Upper lobe of left lung (tissue), 6 donors: ENCODE results near the gene NKD2. TPM values are rescaled to one million over a fixed set of nuclear protein-coding genes. Genes with fewer than 3 reads are reported as not detected.

ENCODE experiments used
- ATAC-seq, 2 donors: fragments of 200-7000 bp; cut with Tn5 transposase; one replicate each; pipeline ENCODE4 v1.9.1; 2022; ENCODE audit warnings: mild to moderate bottlenecking in 2 of 2, moderate library complexity in 2 of 2; ENCODE audit not compliant: low FRiP score in 2 of 2
- DNase-seq, 2 donors: peaks; one replicate each; pipeline ENCODE4 v3.0.0-alpha.2; 2019 to 2020
- H3K27ac ChIP-seq, 4 donors: fragments of 200-600 bp; sonication (generic); one replicate each; pipeline ENCODE4 v1.5.1; 2016 to 2019
- H3K27me3 ChIP-seq, 4 donors: fragments of 200-600 bp; sonication (generic); one replicate each; pipeline ENCODE4 v1.5.1; 2017 to 2019
- H3K36me3 ChIP-seq, 4 donors: fragments of 200-600 bp; sonication (generic); one replicate each; pipeline ENCODE4 v1.5.1; 2016 to 2019
- H3K4me1 ChIP-seq, 4 donors: fragments of 200-600 bp; sonication (generic); one replicate each; pipeline ENCODE4 v1.5.1; 2018 to 2019
- H3K4me3 ChIP-seq, 4 donors: fragments of 200-600 bp; sonication (generic); one replicate each; pipeline ENCODE4 v1.5.1; 2017 to 2019; ENCODE audit warnings: mild to moderate bottlenecking in 2 of 4, moderate library complexity in 1 of 4
- H3K9me3 ChIP-seq, 4 donors: fragments of 200-600 bp; sonication (generic); one replicate each; pipeline ENCODE4 v1.5.1; 2018 to 2019
- EP300 ChIP-seq, 4 donors: sonication (generic); formaldehyde crosslinking; IDR thresholded peaks; one replicate each; pipeline ENCODE4 v1.5.1; 2017; ENCODE audit warnings: antibody characterized with exemption in 4 of 4, control low read depth in 2 of 4
- POLR2A ChIP-seq, 4 donors: fragments of 450-650 bp; IDR thresholded peaks; one replicate each; pipeline ENCODE4 v1.5.1; 2016 to 2017; ENCODE audit warnings: antibody characterized with exemption in 4 of 4, mild to moderate bottlenecking in 2 of 4
- POLR2AphosphoS5 ChIP-seq, 2 donors: sonication (generic); formaldehyde crosslinking; IDR thresholded peaks; one replicate each; pipeline ENCODE4 v1.5.1; 2017; ENCODE audit warnings: antibody characterized with exemption in 2 of 2
- WGBS, 2 donors: methylation state at CpG; one replicate each; pipeline ENCODE4 v1.1.5; 2017 to 2018; 5-methylcytosine and 5-hydroxymethylcytosine counted together
- total RNA-seq, 6 donors: library from RNA; depleted of rRNA in 4 of 6; stranded (reverse); fragments of >200 nt in 4 of 6; gene quantifications; one replicate each; pipeline versions ENCODE4 v1.1.0 to v1.2.1, GENCODE V29; 2016 to 2021
- TF ChIP-seq, protein P1 (sequence below), 6 experiments: fragments of 450-650 bp in 4 of 6; fragments of 200-600 bp in 2 of 6; sonication (generic) in 2 of 6; IDR thresholded peaks; one replicate each; pipeline ENCODE4 v1.5.1; 2016 to 2019; ENCODE audit warnings: antibody characterized with exemption in 6 of 6
- donor health status: DM: no; HTN: no; CAD: no; lungs with moderate emphysema.
- donor health status: DM: no; HTN: yes; CAD: no; lungs with severe emphysema.

The NKD2 gene
- total RNA-seq, 6 donors from 2014 or later = 8.9 to 126 (median 50.6) TPM

GRCh38 chr5:1011226-1011631 is 2.6 kb downstream of the NKD2 start:
- H3K4me1 ChIP-seq = peaks cover 13 to 29% (median 17%) of the 10 kb centered on the region in 4 donors
- peaks cover 0 to 27% (median 13%) of the 10 kb centered on the region in 4 donors for H3K27me3 ChIP-seq
- H3K4me3 ChIP-seq = peak overlapping the region in 2 of 4 donors; percentile 50 to 58
- H3K9me3 ChIP-seq = no peaks in the 10 kb centered on the region
- peak overlapping the region in 1 of 4 donors; percentile 55 for H3K27ac ChIP-seq
- no peak for TF ChIP-seq POLR2A (IDR thresholded peaks at IDR 0.05)
- TF ChIP-seq, protein P1, sequence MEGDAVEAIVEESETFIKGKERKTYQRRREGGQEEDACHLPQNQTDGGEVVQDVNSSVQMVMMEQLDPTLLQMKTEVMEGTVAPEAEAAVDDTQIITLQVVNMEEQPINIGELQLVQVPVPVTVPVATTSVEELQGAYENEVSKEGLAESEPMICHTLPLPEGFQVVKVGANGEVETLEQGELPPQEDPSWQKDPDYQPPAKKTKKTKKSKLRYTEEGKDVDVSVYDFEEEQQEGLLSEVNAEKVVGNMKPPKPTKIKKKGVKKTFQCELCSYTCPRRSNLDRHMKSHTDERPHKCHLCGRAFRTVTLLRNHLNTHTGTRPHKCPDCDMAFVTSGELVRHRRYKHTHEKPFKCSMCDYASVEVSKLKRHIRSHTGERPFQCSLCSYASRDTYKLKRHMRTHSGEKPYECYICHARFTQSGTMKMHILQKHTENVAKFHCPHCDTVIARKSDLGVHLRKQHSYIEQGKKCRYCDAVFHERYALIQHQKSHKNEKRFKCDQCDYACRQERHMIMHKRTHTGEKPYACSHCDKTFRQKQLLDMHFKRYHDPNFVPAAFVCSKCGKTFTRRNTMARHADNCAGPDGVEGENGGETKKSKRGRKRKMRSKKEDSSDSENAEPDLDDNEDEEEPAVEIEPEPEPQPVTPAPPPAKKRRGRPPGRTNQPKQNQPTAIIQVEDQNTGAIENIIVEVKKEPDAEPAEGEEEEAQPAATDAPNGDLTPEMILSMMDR (IDR thresholded peaks at IDR 0.05) = peak in 4 of 6 experiments; percentile 18 to 35 (median 30)
- ATAC-seq (no peak), DNase-seq (peak; percentile 46 to 69)
- H3K36me3 ChIP-seq = no peaks in the 10 kb centered on the region
- WGBS, 2 donors = 50 to 71% methylated on average over 10 to 11 of the region's 11 CpGs

DNA sequence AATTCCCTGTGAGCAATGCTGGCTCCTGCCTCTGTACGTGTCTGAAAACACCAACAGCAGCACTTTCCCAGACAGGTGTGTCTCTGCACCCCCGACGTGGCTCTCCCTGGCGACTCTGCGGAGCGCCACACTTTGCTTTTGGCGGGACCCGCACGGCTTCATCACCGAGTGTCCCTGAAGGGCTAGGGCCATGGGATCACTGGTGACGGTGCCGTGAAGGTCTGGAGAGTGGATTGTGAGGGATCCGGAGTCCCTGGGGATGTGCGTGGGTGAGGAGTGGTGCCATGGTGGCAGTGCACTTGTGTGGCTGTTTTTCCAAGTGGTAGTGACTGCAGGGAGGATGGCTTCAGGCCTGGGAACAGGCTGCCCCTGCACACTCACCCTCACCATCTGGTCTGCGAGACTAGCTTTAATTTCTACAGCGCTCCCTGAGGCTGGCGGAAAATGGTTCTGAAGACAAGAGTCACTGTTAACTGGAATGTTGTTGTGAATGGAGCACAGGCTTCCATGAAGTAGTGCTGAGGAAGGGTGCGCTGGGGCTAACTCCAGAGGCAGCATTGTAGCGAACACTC is 3.2 kb downstream of the NKD2 start:
- H3K27me3 ChIP-seq = peaks cover 0 to 27% (median 13%) of the 10 kb centered on the region in 4 donors
- peaks cover 13 to 29% (median 17%) of the 10 kb centered on the region in 4 donors for H3K4me1 ChIP-seq
- DNase-seq (peak in 1 of 2 donors; percentile 56), ATAC-seq (no peak)
- no peaks in the 10 kb centered on the region for H3K9me3 ChIP-seq
- peak overlapping the region in 1 of 4 donors; percentile 55 for H3K27ac ChIP-seq
- H3K4me3 ChIP-seq = peak overlapping the region in 1 of 4 donors; percentile 58
- TF ChIP-seq, protein P1 (IDR thresholded peaks at IDR 0.05) = no peak
- TF ChIP-seq EP300 (IDR thresholded peaks at IDR 0.05) (no peak), POLR2AphosphoS5 (IDR thresholded peaks at IDR 0.05) (no peak)
- no peaks in the 10 kb centered on the region for H3K36me3 ChIP-seq
- WGBS, 2 donors = 77 to 90% methylated on average over 19 of the region's 19 CpGs

GRCh38 chr5:1012313-1012841 is 3.8 kb downstream of the NKD2 start:
- 82 to 100% methylated on average over 2 to 12 of the region's 12 CpGs for WGBS, 2 donors
- Histone ChIP-seq H3K4me1 (peaks cover 13 to 29% (median 17%) of the 10 kb centered on the region in 4 donors), H3K4me3 (no peak overlapping the region), H3K9me3 (no peaks in the 10 kb centered on the region), H3K36me3 (no peaks in the 10 kb centered on the region), H3K27ac (peak overlapping the region in 1 of 4 donors; percentile 3), H3K27me3 (peaks cover 0 to 27% (median 13%) of the 10 kb centered on the region in 4 donors)
- no peak for ATAC-seq
- DNase-seq = peak in 1 of 2 donors; percentile 75
- TF ChIP-seq EP300 (IDR thresholded peaks at IDR 0.05) (no peak), POLR2A (IDR thresholded peaks at IDR 0.05) (no peak)
- TF ChIP-seq, protein P1 (IDR thresholded peaks at IDR 0.05) = no peak

GRCh38 chr5:1012900-1013237 is 4.3 kb downstream of the NKD2 start:
- no peak for TF ChIP-seq POLR2A (IDR thresholded peaks at IDR 0.05)
- TF ChIP-seq EP300 (IDR thresholded peaks at IDR 0.05) = no peak
- no peak for TF ChIP-seq POLR2AphosphoS5 (IDR thresholded peaks at IDR 0.05)
- TF ChIP-seq, protein P1 (IDR thresholded peaks at IDR 0.05) = no peak
- Histone ChIP-seq H3K4me3 (no peak overlapping the region), H3K27me3 (peaks cover 0 to 27% (median 11%) of the 10 kb centered on the region in 4 donors), H3K4me1 (peaks cover 13 to 29% (median 17%) of the 10 kb centered on the region in 4 donors), H3K27ac (no peak overlapping the region), H3K9me3 (no peaks in the 10 kb centered on the region), H3K36me3 (no peaks in the 10 kb centered on the region)
- no peak for ATAC-seq
- 83% methylated on average over 7 of the region's 7 CpGs; no CpG with 5 or more reads in 1 of the 2 donors for WGBS, 2 donors
- no peak for DNase-seq
